Suprapubic skin (tissue), 4 donors: ENCODE data around the gene DEPDC7. TPM values are rescaled to one million over a fixed set of nuclear protein-coding genes. Genes with fewer than 3 reads are reported as not detected.

ENCODE experiments used
- DNase-seq, 2 donors: peaks; one replicate each; pipeline ENCODE4 v3.0.0-alpha.2; 2019; ENCODE audit warnings: low spot score in 2 of 2
- H3K27ac ChIP-seq: fragments of 200-600 bp; sonication (generic); one replicate; pipeline ENCODE4 v1.5.1; 2019
- H3K27me3 ChIP-seq: fragments of 200-600 bp; sonication (generic); one replicate; pipeline ENCODE4 v1.5.1; 2019
- H3K36me3 ChIP-seq: fragments of 200-600 bp; sonication (generic); one replicate; pipeline ENCODE4 v1.5.1; 2019
- H3K4me1 ChIP-seq: fragments of 200-600 bp; sonication (generic); one replicate; pipeline ENCODE4 v1.5.1; 2019
- H3K4me3 ChIP-seq: fragments of 200-600 bp; sonication (generic); one replicate; pipeline ENCODE4 v1.5.1; 2019; ENCODE audit warnings: mild to moderate bottlenecking
- H3K9me3 ChIP-seq: fragments of 200-600 bp; sonication (generic); one replicate; pipeline ENCODE4 v1.5.1; 2019
- EP300 ChIP-seq: sonication (generic); formaldehyde crosslinking; IDR thresholded peaks from one replicate; pipeline ENCODE4 v1.6.1; 2017; ENCODE audit warnings: antibody characterized with exemption
- POLR2A ChIP-seq, 2 donors: fragments of 450-650 bp; IDR thresholded peaks; one replicate each; pipeline ENCODE4 v1.6.1; 2017; ENCODE audit warnings: antibody characterized with exemption in 2 of 2, mild to moderate bottlenecking in 2 of 2, moderate library complexity in 2 of 2
- POLR2AphosphoS5 ChIP-seq, 3 donors: sonication (generic); formaldehyde crosslinking; IDR thresholded peaks; one replicate each; pipeline ENCODE4 v1.6.1; 2017; ENCODE audit warnings: antibody characterized with exemption in 3 of 3
- WGBS: methylation state at CpG from one replicate; pipeline ENCODE4 v1.1.5; 2018; 5-methylcytosine and 5-hydroxymethylcytosine counted together
- total RNA-seq, 4 donors: library from RNA; depleted of rRNA; stranded (reverse); fragments of >200 nt; gene quantifications; one replicate each; pipeline ENCODE4 v1.1.0, GENCODE V29; 2016
- TF ChIP-seq, protein P1 (sequence below), 2 donors: fragments of 200-600 bp in 1 of 2; fragments of 450-650 bp in 1 of 2; sonication (generic) in 1 of 2; IDR thresholded peaks; one replicate each; pipeline ENCODE4 v1.5.1; 2016 to 2019; ENCODE audit warnings: antibody characterized with exemption in 2 of 2, mild to moderate bottlenecking in 1 of 2, moderate library complexity in 1 of 2

DEPDC7 gene
- total RNA-seq, 4 donors from 2014 or later = 2.4 to 5.0 (median 3.3) TPM

GRCh38 chr11:32983506-32983905, 32.2 kb upstream of the DEPDC7 start:
- Histone ChIP-seq H3K9me3 (no peaks in the 10 kb centered on the region), H3K27ac (no peak overlapping the region), H3K36me3 (peaks cover 6% of the 10 kb centered on the region), H3K4me3 (no peak overlapping the region), H3K27me3 (no peaks in the 10 kb centered on the region), H3K4me1 (no peaks in the 10 kb centered on the region)
- no peak for DNase-seq
- WGBS = 86% methylated on average over 2 of the region's 2 CpGs
- TF ChIP-seq, protein P1, sequence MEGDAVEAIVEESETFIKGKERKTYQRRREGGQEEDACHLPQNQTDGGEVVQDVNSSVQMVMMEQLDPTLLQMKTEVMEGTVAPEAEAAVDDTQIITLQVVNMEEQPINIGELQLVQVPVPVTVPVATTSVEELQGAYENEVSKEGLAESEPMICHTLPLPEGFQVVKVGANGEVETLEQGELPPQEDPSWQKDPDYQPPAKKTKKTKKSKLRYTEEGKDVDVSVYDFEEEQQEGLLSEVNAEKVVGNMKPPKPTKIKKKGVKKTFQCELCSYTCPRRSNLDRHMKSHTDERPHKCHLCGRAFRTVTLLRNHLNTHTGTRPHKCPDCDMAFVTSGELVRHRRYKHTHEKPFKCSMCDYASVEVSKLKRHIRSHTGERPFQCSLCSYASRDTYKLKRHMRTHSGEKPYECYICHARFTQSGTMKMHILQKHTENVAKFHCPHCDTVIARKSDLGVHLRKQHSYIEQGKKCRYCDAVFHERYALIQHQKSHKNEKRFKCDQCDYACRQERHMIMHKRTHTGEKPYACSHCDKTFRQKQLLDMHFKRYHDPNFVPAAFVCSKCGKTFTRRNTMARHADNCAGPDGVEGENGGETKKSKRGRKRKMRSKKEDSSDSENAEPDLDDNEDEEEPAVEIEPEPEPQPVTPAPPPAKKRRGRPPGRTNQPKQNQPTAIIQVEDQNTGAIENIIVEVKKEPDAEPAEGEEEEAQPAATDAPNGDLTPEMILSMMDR (IDR thresholded peaks at IDR 0.05) = no peak
- TF ChIP-seq EP300 (no peak), POLR2AphosphoS5 (IDR thresholded peaks at IDR 0.05) (no peak), POLR2A (IDR thresholded peaks at IDR 0.05) (no peak)

DNA sequence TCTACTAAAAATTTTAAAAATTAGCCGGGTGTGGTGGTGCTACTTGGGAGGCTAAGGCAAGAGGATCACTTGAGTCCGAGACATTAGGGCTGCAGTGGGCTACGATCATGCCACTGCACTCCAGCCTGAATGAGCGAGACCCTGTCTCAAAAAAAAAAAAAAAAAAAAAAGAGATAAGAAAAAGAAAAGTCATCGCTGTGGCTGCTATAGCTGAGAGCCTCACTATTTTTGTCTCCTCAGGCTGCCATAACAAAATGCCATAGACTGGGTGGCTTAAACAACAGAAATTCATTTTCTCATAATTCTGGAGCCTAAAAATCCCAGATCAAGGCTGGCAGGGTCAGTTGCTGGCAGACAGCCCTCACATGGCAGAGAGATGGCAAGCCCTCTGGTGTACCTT, 30.1 kb upstream of the DEPDC7 start:
- no peaks in the 10 kb centered on the region for H3K4me1 ChIP-seq
- H3K36me3 ChIP-seq = no peaks in the 10 kb centered on the region
- H3K9me3 ChIP-seq = no peaks in the 10 kb centered on the region
- H3K4me3 ChIP-seq = no peak overlapping the region
- no peak for DNase-seq
- TF ChIP-seq, protein P1 (IDR thresholded peaks at IDR 0.05) = no peak
- TF ChIP-seq POLR2AphosphoS5 (IDR thresholded peaks at IDR 0.05) (no peak), POLR2A (IDR thresholded peaks at IDR 0.05) (no peak), EP300 (no peak)
- no peaks in the 10 kb centered on the region for H3K27me3 ChIP-seq
- 96% methylated on average over 5 of the region's 5 CpGs for WGBS
- no peak overlapping the region for H3K27ac ChIP-seq

GRCh38 chr11:32987851-32988250, 27.8 kb upstream of the DEPDC7 start:
- no peak overlapping the region for H3K27ac ChIP-seq
- no peaks in the 10 kb centered on the region for H3K27me3 ChIP-seq
- H3K4me3 ChIP-seq = no peak overlapping the region
- H3K4me1 ChIP-seq = no peaks in the 10 kb centered on the region
- H3K36me3 ChIP-seq = no peaks in the 10 kb centered on the region
- H3K9me3 ChIP-seq = peaks cover 5% of the 10 kb centered on the region
- DNase-seq = no peak
- TF ChIP-seq POLR2A (IDR thresholded peaks at IDR 0.05) (no peak), POLR2AphosphoS5 (IDR thresholded peaks at IDR 0.05) (no peak), EP300 (no peak)
- TF ChIP-seq, protein P1 (IDR thresholded peaks at IDR 0.05) = no peak
- WGBS = 64% methylated on average over 8 of the region's 8 CpGs

GRCh38 chr11:32990481-32990880, 25.2 kb upstream of the DEPDC7 start:
- H3K4me1 ChIP-seq = no peaks in the 10 kb centered on the region
- WGBS = 0% methylated on average over 1 of the region's 1 CpG
- H3K27ac ChIP-seq = no peak overlapping the region
- no peaks in the 10 kb centered on the region for H3K36me3 ChIP-seq
- no peaks in the 10 kb centered on the region for H3K27me3 ChIP-seq
- TF ChIP-seq POLR2A (IDR thresholded peaks at IDR 0.05) (no peak), EP300 (no peak), POLR2AphosphoS5 (IDR thresholded peaks at IDR 0.05) (no peak)
- TF ChIP-seq, protein P1 (IDR thresholded peaks at IDR 0.05) = no peak
- no peak overlapping the region for H3K4me3 ChIP-seq
- no peak for DNase-seq
- H3K9me3 ChIP-seq = peaks cover 9% of the 10 kb centered on the region

DNA sequence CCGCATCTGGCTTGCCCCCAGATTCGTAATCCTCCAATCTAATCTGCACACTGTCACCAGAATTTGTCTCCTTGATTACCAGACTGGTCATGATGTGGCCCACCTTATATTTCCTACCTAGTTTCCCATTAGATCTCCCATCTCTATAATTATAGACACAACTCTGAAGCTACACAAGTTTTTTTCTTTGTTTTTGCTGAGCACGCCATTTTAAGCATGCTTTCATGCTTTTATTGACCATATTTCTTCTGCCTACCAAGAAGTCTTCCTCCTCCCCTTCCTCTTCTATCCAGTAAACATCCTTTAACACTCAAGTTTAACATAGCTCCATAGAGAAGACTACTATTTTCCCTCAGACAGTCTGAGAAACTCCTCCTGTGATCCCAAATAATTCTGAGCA, 24.3 kb upstream of the DEPDC7 start:
- Histone ChIP-seq H3K27ac (no peak overlapping the region), H3K9me3 (peaks cover 9% of the 10 kb centered on the region), H3K36me3 (no peaks in the 10 kb centered on the region), H3K4me3 (no peak overlapping the region), H3K4me1 (no peaks in the 10 kb centered on the region), H3K27me3 (no peaks in the 10 kb centered on the region)
- DNase-seq = no peak
- TF ChIP-seq POLR2A (IDR thresholded peaks at IDR 0.05) (no peak), EP300 (no peak), POLR2AphosphoS5 (IDR thresholded peaks at IDR 0.05) (no peak)
- TF ChIP-seq, protein P1 (IDR thresholded peaks at IDR 0.05) = no peak
- 93% methylated on average over 3 of the region's 3 CpGs for WGBS
